Heart left ventricle (tissue), 16 donors: ENCODE results near the gene HSD17B8. TPM values are rescaled to one million over a fixed set of nuclear protein-coding genes. Genes with fewer than 3 reads are reported as not detected.
"Not testable (repeated sequence)": the region's sequence is repeated elsewhere in the genome, so short reads cannot be mapped to it uniquely, and the experiment has no call there.

ENCODE experiments used
- ATAC-seq, 4 donors: fragments of 200-7000 bp; cut with Tn5 transposase; one replicate each; pipeline ENCODE4 v1.9.1; 2020 to 2022; ENCODE audit warnings: moderate library complexity in 4 of 4, mild to moderate bottlenecking in 3 of 4, moderate number of reproducible peaks in 1 of 4
- DNase-seq, 5 donors: peaks; one replicate each; pipeline ENCODE4 v3.0.0-alpha.2; 2020
- H3K27ac ChIP-seq, 12 donors: fragments of 200-600 bp; sonication (generic) in 4 of 12; one replicate each; pipeline versions ENCODE4 v1.5.0 to v1.8.0; 2016 to 2022; ENCODE audit warnings: mild to moderate bottlenecking in 2 of 12
- H3K27me3 ChIP-seq, 9 donors: fragments of 200-600 bp; sonication (generic) in 2 of 9; one replicate each; pipeline versions ENCODE4 v1.5.1 to v1.8.0; 2016 to 2022; ENCODE audit warnings: mild to moderate bottlenecking in 3 of 9
- H3K36me3 ChIP-seq, 9 donors: fragments of 200-600 bp; sonication (generic) in 2 of 9; one replicate each; pipeline versions ENCODE4 v1.5.0 to v1.8.0; 2018 to 2022; ENCODE audit warnings: mild to moderate bottlenecking in 2 of 9
- H3K4me1 ChIP-seq, 12 donors: fragments of 200-600 bp; sonication (generic) in 4 of 12; one replicate each; pipeline versions ENCODE4 v1.5.0 to v1.8.0; 2016 to 2022; ENCODE audit warnings: mild to moderate bottlenecking in 3 of 12
- H3K4me3 ChIP-seq, 12 donors: fragments of 200-600 bp; sonication (generic) in 4 of 12; one replicate each; pipeline versions ENCODE4 v1.5.0 to v1.8.0; 2017 to 2022; ENCODE audit warnings: mild to moderate bottlenecking in 9 of 12, moderate library complexity in 4 of 12
- H3K9me3 ChIP-seq, 12 donors: fragments of 200-600 bp; sonication (generic) in 4 of 12; one replicate each; pipeline versions ENCODE4 v1.5.0 to v1.8.0; 2016 to 2022; ENCODE audit warnings: mild to moderate bottlenecking in 1 of 12
- POLR2A ChIP-seq, 2 donors: fragments of 450-650 bp; IDR thresholded peaks; one replicate each; pipeline ENCODE4 v1.6.1; 2017; ENCODE audit warnings: antibody characterized with exemption in 2 of 2, mild to moderate bottlenecking in 2 of 2, moderate library complexity in 2 of 2
- WGBS, 4 donors: extraction: QIAGEN DNeasy Blood & Tissue Kit in 2 of 4; methylation state at CpG; one replicate each; pipeline versions ENCODE4 v1.1.5 to v1.1.7; 2013 to 2018; 5-methylcytosine and 5-hydroxymethylcytosine counted together
- intact Hi-C, 10 donors: fragments of 100-400 bp; cut with DNase I; formaldehyde crosslinking; loops; one replicate each; pipeline versions ENCODE4 v1.11.1 to v1.14.2; 2022
- polyA plus RNA-seq, 2 donors: library from polyadenylated mRNA; stranded (reverse); fragments of 200-250 nt; gene quantifications; one replicate each; pipeline ENCODE4 v1.2.3, GENCODE V29; 2013
- total RNA-seq, 9 donors: library from RNA; depleted of rRNA in 2 of 9; stranded (reverse); fragments of >200 nt in 2 of 9; fragmentation: NEBNext Ultra II Directional in 3 of 9; extraction: Animal tissue kit (Norgen Biotek cat#: 25700) in 3 of 9; gene quantifications; one replicate each; pipeline versions ENCODE4 v1.1.0 to v1.2.4, GENCODE V29; 2016 to 2023
- TF ChIP-seq, protein P1 (sequence below), 12 donors: fragments of 200-600 bp; sonication (generic) in 4 of 12; IDR thresholded peaks; one replicate each; pipeline versions ENCODE4 v1.5.0 to v1.8.0; 2018 to 2022; ENCODE audit warnings: antibody characterized with exemption in 12 of 12, mild to moderate bottlenecking in 5 of 12
- donor health status: ischemic (EF 13 %, LVEDD 7.1; RV severe dilation, severe dysfunction).
- donor health status: healthy with polysubstance abuse.
- donor health status: DM: no; HTN: yes; CAD: no.
- donor health status: DM: no; HTN: no; CAD: no.
- donor health status: ischemic (EF 25% LVEDD 6.9; RV normal size, moderate dysfunction).
- donor health status: ischemic (EF 25% LVEDD 5.7; RV mildly dilated, moderate dysfunction).
- donor health status: healthy.
- donor health status: DM: yes; HTN: yes; CAD: no.
- donor health status: ischemic (EF 35%, LVEDD 5.7; RV mildly dilated, moderate dysfunction).
- donor health status: nonischemic (EF 11% LVEDD 7.7; RV severe dilation, severe dysfunction).
- donor health status: DM: yes; HTN: yes; CAD: no.
- donor health status: PGD.
- donor health status: ischemic (EF 29% LVEDD 5.4; RV normal size, mild dysfunction).
- donor health status: nonischemic (EF 23%, LVEDD 6.1; RV moderate dilation, normal function).

The HSD17B8 gene
- total and polyA plus RNA-seq, 11 donors = 15.8 to 31.7 (median 17.9) TPM

DNA sequence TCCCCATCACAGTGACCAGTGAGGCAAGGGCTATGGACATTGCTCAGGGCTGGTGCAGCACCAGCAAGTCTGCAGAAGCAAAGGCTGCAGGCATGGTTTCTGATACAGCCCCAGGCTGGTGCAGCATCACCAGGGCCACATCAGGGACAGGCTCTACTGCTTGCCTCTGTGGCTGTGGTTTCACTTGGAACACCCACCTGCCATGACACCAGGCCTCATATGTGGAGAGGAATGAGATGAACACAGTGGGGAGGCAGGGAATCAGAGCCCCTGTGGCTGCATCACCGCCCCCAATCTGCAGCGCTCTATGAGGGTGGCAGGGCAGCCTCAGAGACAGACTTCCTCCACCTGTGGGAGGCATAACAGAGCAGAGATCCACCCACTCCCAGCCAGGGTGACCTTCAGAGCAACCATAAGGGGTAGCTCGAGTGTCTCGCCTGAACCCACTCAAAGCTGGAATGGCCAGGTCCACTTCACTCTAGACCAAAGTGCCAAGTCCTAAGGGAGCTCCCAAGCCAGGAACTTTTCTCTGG lies 11.7 kb downstream of the HSD17B8 start:
- Histone ChIP-seq H3K9me3 (no peaks in the 10 kb centered on the region), H3K36me3 (peaks cover 0 to 8% (median 0%) of the 10 kb centered on the region in 9 donors), H3K4me3 (no peak overlapping the region), H3K27ac (no peak overlapping the region), H3K4me1 (peaks cover 0 to 22% (median 15%) of the 10 kb centered on the region in 12 donors), H3K27me3 (peaks cover 0 to 10% (median 0%) of the 10 kb centered on the region in 9 donors)
- TF ChIP-seq POLR2A (IDR thresholded peaks at IDR 0.05) = no peak
- TF ChIP-seq, protein P1, sequence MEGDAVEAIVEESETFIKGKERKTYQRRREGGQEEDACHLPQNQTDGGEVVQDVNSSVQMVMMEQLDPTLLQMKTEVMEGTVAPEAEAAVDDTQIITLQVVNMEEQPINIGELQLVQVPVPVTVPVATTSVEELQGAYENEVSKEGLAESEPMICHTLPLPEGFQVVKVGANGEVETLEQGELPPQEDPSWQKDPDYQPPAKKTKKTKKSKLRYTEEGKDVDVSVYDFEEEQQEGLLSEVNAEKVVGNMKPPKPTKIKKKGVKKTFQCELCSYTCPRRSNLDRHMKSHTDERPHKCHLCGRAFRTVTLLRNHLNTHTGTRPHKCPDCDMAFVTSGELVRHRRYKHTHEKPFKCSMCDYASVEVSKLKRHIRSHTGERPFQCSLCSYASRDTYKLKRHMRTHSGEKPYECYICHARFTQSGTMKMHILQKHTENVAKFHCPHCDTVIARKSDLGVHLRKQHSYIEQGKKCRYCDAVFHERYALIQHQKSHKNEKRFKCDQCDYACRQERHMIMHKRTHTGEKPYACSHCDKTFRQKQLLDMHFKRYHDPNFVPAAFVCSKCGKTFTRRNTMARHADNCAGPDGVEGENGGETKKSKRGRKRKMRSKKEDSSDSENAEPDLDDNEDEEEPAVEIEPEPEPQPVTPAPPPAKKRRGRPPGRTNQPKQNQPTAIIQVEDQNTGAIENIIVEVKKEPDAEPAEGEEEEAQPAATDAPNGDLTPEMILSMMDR (IDR thresholded peaks at IDR 0.05) = no peak
- intact Hi-C loops = no loop called here
- DNase-seq = no peak
- ATAC-seq = no peak
- WGBS, 4 donors = 88 to 100% (median 90%) methylated on average over 2 to 4 of the region's 4 CpGs

DNA sequence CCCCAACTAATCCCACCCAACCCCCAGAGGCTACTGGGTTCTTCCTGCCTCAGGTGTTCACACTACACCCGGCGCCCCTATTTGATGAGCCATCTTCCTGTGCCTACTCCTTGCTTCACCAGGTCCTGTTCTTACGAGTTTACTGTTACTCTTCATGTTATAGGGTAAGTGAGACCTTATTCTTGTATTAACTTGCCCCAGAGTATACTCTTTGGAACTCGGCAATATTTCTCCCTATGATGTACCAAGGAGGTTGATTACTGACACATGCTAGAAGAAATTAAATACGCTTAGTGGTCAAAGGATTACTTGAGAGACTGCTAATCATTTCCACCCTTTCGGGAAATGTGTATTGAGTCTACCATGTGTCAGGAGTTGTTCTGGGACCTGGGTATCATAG lies 12.8 kb downstream of the HSD17B8 start:
- WGBS, 4 donors = 85 to 94% (median 90%) methylated on average over 6 of the region's 6 CpGs
- H3K27ac ChIP-seq = no peak overlapping the region
- DNase-seq (no peak), ATAC-seq (no peak)
- no peaks in the 10 kb centered on the region for H3K36me3 ChIP-seq
- no peak overlapping the region for H3K4me3 ChIP-seq
- peaks cover 0 to 11% (median 0%) of the 10 kb centered on the region in 9 donors for H3K27me3 ChIP-seq
- peaks cover 0 to 20% (median 14%) of the 10 kb centered on the region in 12 donors for H3K4me1 ChIP-seq
- intact Hi-C loops = no loop called here
- TF ChIP-seq POLR2A (IDR thresholded peaks at IDR 0.05) = no peak
- TF ChIP-seq, protein P1 (IDR thresholded peaks at IDR 0.05) = no peak
- no peaks in the 10 kb centered on the region for H3K9me3 ChIP-seq

DNA sequence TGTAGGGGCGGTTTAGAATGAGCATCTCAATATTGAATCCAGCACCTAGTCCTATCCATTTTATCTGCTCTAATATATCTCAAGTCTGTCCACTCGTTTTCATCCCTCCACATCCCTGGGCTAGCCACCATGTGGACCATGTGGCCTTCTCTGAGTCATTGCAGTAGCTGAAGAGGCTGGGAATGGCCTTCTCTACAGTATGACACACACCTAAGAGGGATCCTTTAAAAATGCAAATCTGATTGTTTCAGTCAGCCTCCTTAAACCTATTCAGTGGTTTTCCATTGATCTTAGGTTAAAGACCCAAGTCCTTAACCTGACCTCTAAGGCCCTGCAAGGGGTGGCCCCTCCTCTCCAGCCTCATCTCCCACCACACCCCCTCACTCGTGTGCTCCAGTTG lies 13.2 kb downstream of the HSD17B8 start:
- no peak overlapping the region for H3K27ac ChIP-seq
- DNase-seq = no peak
- no peak for TF ChIP-seq POLR2A (IDR thresholded peaks at IDR 0.05)
- TF ChIP-seq, protein P1 (IDR thresholded peaks at IDR 0.05) = no peak
- H3K36me3 ChIP-seq = no peaks in the 10 kb centered on the region
- intact Hi-C loops = no loop called here
- peaks cover 0 to 11% (median 0%) of the 10 kb centered on the region in 9 donors for H3K27me3 ChIP-seq
- peaks cover 0 to 16% (median 10%) of the 10 kb centered on the region in 12 donors for H3K4me1 ChIP-seq
- no peak for ATAC-seq
- 59 to 68% (median 63%) methylated on average over 3 of the region's 3 CpGs for WGBS, 4 donors
- no peaks in the 10 kb centered on the region for H3K9me3 ChIP-seq
- no peak overlapping the region for H3K4me3 ChIP-seq

DNA sequence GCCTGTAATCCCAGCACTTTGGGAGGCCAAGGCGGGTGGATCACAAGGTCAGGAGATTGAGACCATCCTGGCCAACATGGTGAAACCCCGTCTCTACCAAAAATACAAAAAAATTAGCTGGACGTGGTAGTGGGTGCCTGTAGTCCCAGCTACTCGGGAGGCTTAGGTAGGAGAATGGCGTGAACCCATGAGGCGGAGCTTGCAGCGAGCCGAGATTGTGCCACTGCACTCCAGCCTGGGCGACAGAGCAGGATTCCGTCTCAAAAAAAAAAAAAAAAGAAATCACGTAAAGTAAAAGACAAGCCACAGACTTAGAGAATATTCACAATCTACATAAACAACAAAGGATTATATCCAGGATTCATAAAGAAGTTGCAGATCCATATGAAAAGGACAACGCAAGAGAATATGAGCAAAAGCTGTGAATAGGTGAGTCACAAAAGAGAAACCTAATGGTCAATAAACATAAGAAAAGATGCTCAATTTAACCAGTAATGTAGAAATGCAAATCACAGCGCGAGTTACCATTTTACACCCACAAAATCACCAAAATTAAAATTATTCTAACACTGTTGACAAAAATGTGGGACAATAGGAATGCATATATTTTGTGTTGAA lies 22.2 kb downstream of the HSD17B8 start:
- not testable (repeated sequence) for DNase-seq
- WGBS, 4 donors = 32 to 44% (median 41%) methylated on average over 14 of the region's 14 CpGs

More for the DNA sequence above, 22.2 kb downstream of the HSD17B8 start:
- intact Hi-C loops, ATAC-seq, H3K4me3 ChIP-seq, H3K4me1 ChIP-seq, H3K9me3 ChIP-seq, H3K36me3 ChIP-seq, H3K27ac ChIP-seq: not testable (repeated sequence)
- H3K27me3 ChIP-seq = peaks cover 0 to 34% (median 11%) of the 10 kb centered on the region in 9 donors
